ENCODE results near the gene SLC26A3.

GRCh38 chr7:107833684-107834106 lies 30.7 kb upstream of the SLC26A3 start:
- TF ChIP-seq CTCF (IDR thresholded peaks at IDR 0.05) = no peak
- TF ChIP-seq POLR2A (IDR thresholded peaks at IDR 0.05) = no peak
